ENCODE results near the gene FNDC7.
"Not testable (repeated sequence)": the region's sequence is repeated elsewhere in the genome, so short reads cannot be mapped to it uniquely, and the experiment has no call there.

FNDC7 gene

GRCh38 chr1:108699375-108700332 lies 13.1 kb upstream of the FNDC7 start:
- no peak for DNase-seq

- no peak for DNase-seq
Measured at GRCh38 chr1:108701176-108701849, 11.4 kb upstream of the FNDC7 start.

GRCh38 chr1:108702109-108702508 lies 10.6 kb upstream of the FNDC7 start:
- not testable (repeated sequence) for DNase-seq

- DNase-seq, result no peak
Measured at GRCh38 chr1:108703939-108704338, 8.8 kb upstream of the FNDC7 start.

GRCh38 chr1:108704496-108704895 lies 8.2 kb upstream of the FNDC7 start:
- no peak for DNase-seq

- DNase-seq, result no peak
Measured at GRCh38 chr1:108706643-108707042, 6.1 kb upstream of the FNDC7 start.

- DNase-seq, result no peak
Measured at GRCh38 chr1:108708691-108709660, 3.7 kb upstream of the FNDC7 start.

GRCh38 chr1:108715932-108716331 lies 3.2 kb downstream of the FNDC7 start:
- no peak for DNase-seq

GRCh38 chr1:108716437-108717230 lies 3.9 kb downstream of the FNDC7 start:
- no peak for DNase-seq

- no peak for DNase-seq
Measured at GRCh38 chr1:108717774-108718316, 5.1 kb downstream of the FNDC7 start.

GRCh38 chr1:108718927-108719655 lies 6.4 kb downstream of the FNDC7 start:
- no peak for DNase-seq

- no peak for DNase-seq
Measured at GRCh38 chr1:108719656-108720435, 7.1 kb downstream of the FNDC7 start.

GRCh38 chr1:108722292-108722691 lies 9.6 kb downstream of the FNDC7 start:
- DNase-seq, result no peak

- DNase-seq, result no peak
Measured at GRCh38 chr1:108725906-108726305, 13.2 kb downstream of the FNDC7 start.

- DNase-seq, result no peak
Measured at GRCh38 chr1:108728327-108728923, 15.7 kb downstream of the FNDC7 start.

GRCh38 chr1:108729481-108729880 lies 16.8 kb downstream of the FNDC7 start:
- DNase-seq, result no peak

GRCh38 chr1:108732398-108732797 lies 19.7 kb downstream of the FNDC7 start:
- no peak for DNase-seq

- no peak for DNase-seq
Measured at GRCh38 chr1:108734171-108734865, 21.6 kb downstream of the FNDC7 start.

GRCh38 chr1:108742253-108742652 lies 29.5 kb downstream of the FNDC7 start:
- no peak for DNase-seq
